SU-DHL-6 (cell line): ENCODE results near the gene MRFAP1.

Experiments used
- H2AFZ ChIP-seq: fragments of 200-600 bp; sonication (generic); 2 replicates; pipeline ENCODE4 v1.6.1; 2014; ENCODE audit warnings: low read depth, mild to moderate bottlenecking, moderate library complexity, mixed read lengths, antibody characterized with exemption, low read length; ENCODE audit not compliant: severe bottlenecking
- H3F3A ChIP-seq: fragments of 200-600 bp; shearing (Covaris generic); 2 replicates; pipeline ENCODE4 v1.6.0; 2016; ENCODE audit warnings: antibody characterized with exemption, mild to moderate bottlenecking; ENCODE audit not compliant: insufficient read depth
- H3K27ac ChIP-seq: fragments of 200-600 bp; sonication (generic); 2 replicates; pipeline ENCODE4 v1.5.1; 2016; ENCODE audit warnings: low read depth, mild to moderate bottlenecking, low read length, moderate library complexity, mixed read lengths
- H3K27me3 ChIP-seq: fragments of 200-600 bp; sonication (generic), shearing (Covaris generic); 2 replicates; pipeline ENCODE4 v1.6.0; 2014; ENCODE audit warnings: mild to moderate bottlenecking, low read length
- H3K36me3 ChIP-seq: fragments of 200-600 bp; sonication (generic); 2 replicates; pipeline ENCODE4 v1.6.1; 2014; ENCODE audit warnings: mild to moderate bottlenecking, low read length, mixed read lengths
- H3K4me2 ChIP-seq: fragments of 300-600, 200-600 bp; shearing (Covaris generic), sonication (generic); 2 replicates; pipeline ENCODE4 v1.6.0; 2014; ENCODE audit warnings: low read length, low read depth, mild to moderate bottlenecking; ENCODE audit not compliant: poor library complexity, severe bottlenecking
- H3K4me3 ChIP-seq: fragments of 200-600 bp; sonication (generic); 2 replicates; pipeline ENCODE4 v1.5.1; 2014; ENCODE audit warnings: antibody characterized with exemption, low read length, mild to moderate bottlenecking, mixed read lengths; ENCODE audit not compliant: insufficient read depth, poor library complexity, severe bottlenecking
- H3K79me2 ChIP-seq: fragments of 200-600 bp; sonication (generic); 2 replicates; pipeline ENCODE4 v1.6.1; 2014; ENCODE audit warnings: mild to moderate bottlenecking, low read length, moderate library complexity; ENCODE audit not compliant: insufficient read depth
- H3K9ac ChIP-seq: fragments of 200-600 bp; sonication (generic); 2 replicates; pipeline ENCODE4 v1.7.0; 2014; ENCODE audit warnings: mild to moderate bottlenecking, low read length
- H3K9me2 ChIP-seq: fragments of 200-600 bp; sonication (generic); replicated peaks from 2 replicates; pipeline ENCODE4 v1.6.1; 2014; ENCODE audit warnings: low read length; ENCODE audit not compliant: insufficient read depth
- H3K9me3 ChIP-seq: fragments of 200-600 bp; sonication (generic); 2 replicates; pipeline ENCODE4 v1.6.1; 2014; ENCODE audit warnings: low read length, mixed read lengths; ENCODE audit not compliant: insufficient read depth
- H4K20me1 ChIP-seq: fragments of 200-600 bp; sonication (generic); 2 replicates; pipeline ENCODE4 v1.6.1; 2014; ENCODE audit warnings: low read depth, mild to moderate bottlenecking, antibody characterized with exemption, low read length, moderate library complexity, mixed read lengths
- CTCF ChIP-seq: fragments of 200-600 bp; sonication (generic); IDR thresholded peaks from one replicate; pipeline ENCODE4 v1.5.1; 2017; ENCODE audit warnings: antibody characterized with exemption, mild to moderate bottlenecking, low read length, moderate library complexity; ENCODE audit not compliant: insufficient read depth, poor library complexity, severe bottlenecking
- EZH2phosphoT487 ChIP-seq: fragments of 200-600 bp; sonication (generic), shearing (Covaris generic); conservative IDR thresholded peaks from 2 replicates; pipeline ENCODE4 v1.6.1; 2018; ENCODE audit warnings: mild to moderate bottlenecking, antibody characterized with exemption, low read length, moderate library complexity, mixed read lengths

The MRFAP1 gene

GRCh38 chr4:6655924-6656323 is 15.4 kb downstream of the MRFAP1 start:
- Histone ChIP-seq H3K9me2 (no peaks in the 10 kb centered on the region), H3K9ac (no peak overlapping the region), H3K27ac (no peak overlapping the region), H3K79me2 (no peaks in the 10 kb centered on the region), H4K20me1 (no peaks in the 10 kb centered on the region), H3K4me3 (no peak overlapping the region), H3F3A (no peaks in the 10 kb centered on the region), H3K27me3 (no peaks in the 10 kb centered on the region), H3K9me3 (no peaks in the 10 kb centered on the region), H3K4me2 (no peak overlapping the region), H3K36me3 (no peaks in the 10 kb centered on the region), H2AFZ (no peak overlapping the region)
- no peak for TF ChIP-seq EZH2phosphoT487
- no peak for TF ChIP-seq CTCF

GRCh38 chr4:6657242-6658208 is 17.0 kb downstream of the MRFAP1 start:
- Histone ChIP-seq H3K9me2 (no peaks in the 10 kb centered on the region), H3K9me3 (no peaks in the 10 kb centered on the region), H2AFZ (no peak overlapping the region), H3K27ac (no peak overlapping the region), H4K20me1 (no peaks in the 10 kb centered on the region), H3K9ac (no peak overlapping the region), H3K4me2 (no peak overlapping the region), H3K36me3 (no peaks in the 10 kb centered on the region), H3K4me3 (no peak overlapping the region), H3F3A (no peaks in the 10 kb centered on the region), H3K27me3 (no peaks in the 10 kb centered on the region), H3K79me2 (no peaks in the 10 kb centered on the region)
- TF ChIP-seq EZH2phosphoT487, result no peak
- no peak for TF ChIP-seq CTCF

GRCh38 chr4:6658209-6658595 is 17.7 kb downstream of the MRFAP1 start:
- H3K27ac ChIP-seq, result no peak overlapping the region
- TF ChIP-seq EZH2phosphoT487 (no peak), CTCF (no peak)
- H3K27me3 ChIP-seq, result no peaks in the 10 kb centered on the region

More at GRCh38 chr4:6658209-6658595, 17.7 kb downstream of the MRFAP1 start:
- Histone ChIP-seq H3K36me3 (no peaks in the 10 kb centered on the region), H3F3A (no peaks in the 10 kb centered on the region), H2AFZ (no peak overlapping the region), H3K4me2 (no peak overlapping the region), H3K4me3 (no peak overlapping the region), H3K9me3 (no peaks in the 10 kb centered on the region), H4K20me1 (no peaks in the 10 kb centered on the region), H3K79me2 (no peaks in the 10 kb centered on the region), H3K9ac (no peak overlapping the region), H3K9me2 (no peaks in the 10 kb centered on the region)
